Astrocyte of the cerebellum (primary cell): Measurements from ENCODE around the gene C12orf43.

Experiments
- DNase-seq: peaks from one replicate; pipeline ENCODE4 v3.0.0-alpha.2; 2011; ENCODE audit warnings: low read depth
- H3K4me3 ChIP-seq: 2 replicates; pipeline ENCODE4 v1.5.1; 2011; ENCODE audit warnings: mild to moderate bottlenecking, low read depth, low read length, moderate library complexity
- CTCF ChIP-seq: IDR thresholded peaks from 2 replicates; pipeline ENCODE4 v1.5.1; 2012; ENCODE audit warnings: low read length, low read depth, moderate library complexity, mild to moderate bottlenecking; ENCODE audit errors: missing control alignments
- in situ Hi-C: cut with HindIII; loops from 2 replicates; pipeline ENCODE4 v1.10.0; 2017; ENCODE audit warnings: low sequenced_read_pairs

The C12orf43 gene

GRCh38 chr12:121005346-121005815 is 10.9 kb downstream of the C12orf43 start:
- in situ Hi-C loops: loop anchor here (10.0 kb wide), 1 partner anchor 361 kb away; the partner anchor contains the start of gene CABP1
- no peak for DNase-seq
- TF ChIP-seq CTCF: peak; percentile 69
- H3K4me3 ChIP-seq: no peak overlapping the region

- H3K4me3 ChIP-seq: no peak overlapping the region
- DNase-seq: no peak
- in situ Hi-C loops: loop anchor here (10.0 kb wide), 1 partner anchor 360 kb away; the partner anchor contains the start of gene CABP1
- no peak for TF ChIP-seq CTCF
Observed at GRCh38 chr12:121004253-121004815, 12.0 kb downstream of the C12orf43 start.

- TF ChIP-seq CTCF: no peak
- no peak for DNase-seq
- in situ Hi-C loops: loop anchor here (10.0 kb wide), 1 partner anchor 359 kb away; the partner anchor contains the start of gene CABP1
- H3K4me3 ChIP-seq: no peak overlapping the region
Observed at GRCh38 chr12:121003650-121004049, 12.6 kb downstream of the C12orf43 start.

GRCh38 chr12:121001841-121002483 is 14.3 kb downstream of the C12orf43 start:
- in situ Hi-C loops: loop anchor here (10.0 kb wide), 1 partner anchor 357 kb away; the partner anchor contains the start of gene CABP1
- no peak for TF ChIP-seq CTCF
- H3K4me3 ChIP-seq: no peak overlapping the region
- DNase-seq: no peak

- DNase-seq: no peak
- no peak for TF ChIP-seq CTCF
- in situ Hi-C loops: loop anchor here (10.0 kb wide), 1 partner anchor 356 kb away; the partner anchor contains the start of gene CABP1
- no peak overlapping the region for H3K4me3 ChIP-seq
Observed at GRCh38 chr12:121001060-121001459, 15.2 kb downstream of the C12orf43 start.

- no peak overlapping the region for H3K4me3 ChIP-seq
- TF ChIP-seq CTCF: no peak
- no peak for DNase-seq
- in situ Hi-C loops: loop anchor here (10.0 kb wide), 1 partner anchor 356 kb away; the partner anchor contains the start of gene CABP1
Observed at GRCh38 chr12:121000530-121000929, 15.8 kb downstream of the C12orf43 start.
